ENCODE data around the gene SOX6. TPM values are rescaled to one million over a fixed set of nuclear protein-coding genes. Genes with fewer than 3 reads are reported as not detected.

Gene SOX6
- total and polyA plus RNA-seq, 12 donors, result 0.80 to 43.0 (median 21.2) TPM

DNA sequence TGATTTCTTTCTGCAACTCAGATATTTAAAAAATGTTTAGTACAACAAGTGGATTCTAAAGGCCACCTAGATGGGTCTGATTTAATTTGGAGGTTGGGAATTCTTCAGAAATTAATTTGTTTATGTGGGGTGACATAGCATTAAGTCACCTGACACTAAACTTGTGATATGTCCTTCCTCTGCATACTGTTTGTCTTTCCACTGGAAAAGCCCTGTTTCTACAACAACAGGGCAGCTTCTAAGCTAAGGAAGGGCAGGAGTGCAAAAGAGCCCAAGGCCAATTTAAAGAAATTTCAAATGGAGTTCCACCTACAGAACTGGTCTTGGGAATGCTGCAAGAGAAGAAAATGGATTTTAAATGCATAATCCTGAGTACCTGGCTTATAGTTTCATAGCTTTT is 319.2 kb downstream of the SOX6 start:
- DNase-seq (no peak), ATAC-seq (no peak)
- Histone ChIP-seq H3K4me1 (peaks cover 0 to 8% (median 0%) of the 10 kb centered on the region in 9 donors), H3K27me3 (no peaks in the 10 kb centered on the region), H3K4me3 (no peak overlapping the region), H3K36me3 (peaks cover 0 to 10% (median 0%) of the 10 kb centered on the region in 9 donors), H3K9me3 (no peaks in the 10 kb centered on the region), H3K27ac (no peak overlapping the region)
- TF ChIP-seq, protein P1, sequence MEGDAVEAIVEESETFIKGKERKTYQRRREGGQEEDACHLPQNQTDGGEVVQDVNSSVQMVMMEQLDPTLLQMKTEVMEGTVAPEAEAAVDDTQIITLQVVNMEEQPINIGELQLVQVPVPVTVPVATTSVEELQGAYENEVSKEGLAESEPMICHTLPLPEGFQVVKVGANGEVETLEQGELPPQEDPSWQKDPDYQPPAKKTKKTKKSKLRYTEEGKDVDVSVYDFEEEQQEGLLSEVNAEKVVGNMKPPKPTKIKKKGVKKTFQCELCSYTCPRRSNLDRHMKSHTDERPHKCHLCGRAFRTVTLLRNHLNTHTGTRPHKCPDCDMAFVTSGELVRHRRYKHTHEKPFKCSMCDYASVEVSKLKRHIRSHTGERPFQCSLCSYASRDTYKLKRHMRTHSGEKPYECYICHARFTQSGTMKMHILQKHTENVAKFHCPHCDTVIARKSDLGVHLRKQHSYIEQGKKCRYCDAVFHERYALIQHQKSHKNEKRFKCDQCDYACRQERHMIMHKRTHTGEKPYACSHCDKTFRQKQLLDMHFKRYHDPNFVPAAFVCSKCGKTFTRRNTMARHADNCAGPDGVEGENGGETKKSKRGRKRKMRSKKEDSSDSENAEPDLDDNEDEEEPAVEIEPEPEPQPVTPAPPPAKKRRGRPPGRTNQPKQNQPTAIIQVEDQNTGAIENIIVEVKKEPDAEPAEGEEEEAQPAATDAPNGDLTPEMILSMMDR (IDR thresholded peaks at IDR 0.05), result no peak
- intact Hi-C loops (cut with DNase I), result loop anchor here in 1 of 10 donors (5.0 kb wide), 1 partner anchor 570 kb away; no protein-coding TSS in a partner anchor

DNA sequence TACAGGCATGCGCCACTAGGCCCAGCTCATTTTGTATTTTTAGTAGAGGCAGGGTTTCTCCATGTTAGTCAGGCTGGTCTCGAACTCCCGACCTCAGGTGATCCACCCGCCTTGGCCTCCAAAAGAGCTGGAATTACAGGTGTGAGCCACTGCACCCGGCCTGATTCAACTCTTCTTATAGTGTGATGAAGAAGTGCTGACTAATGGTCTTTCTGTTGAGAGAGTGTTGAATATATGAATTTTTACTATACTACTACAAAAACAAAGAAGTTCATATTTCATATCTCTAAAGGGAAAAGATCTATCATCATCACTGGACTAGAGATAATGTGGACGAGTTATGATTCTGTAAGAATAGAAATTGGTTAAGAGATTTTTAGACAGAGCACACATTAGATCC is 320.1 kb downstream of the SOX6 start:
- Histone ChIP-seq H3K4me1 (peaks cover 0 to 8% (median 0%) of the 10 kb centered on the region in 9 donors), H3K27ac (no peak overlapping the region), H3K36me3 (peaks cover 0 to 10% (median 0%) of the 10 kb centered on the region in 9 donors), H3K9me3 (no peaks in the 10 kb centered on the region), H3K27me3 (no peaks in the 10 kb centered on the region), H3K4me3 (no peak overlapping the region)
- TF ChIP-seq, protein P1 (IDR thresholded peaks at IDR 0.05), result no peak
- intact Hi-C loops (cut with DNase I), result loop anchor here in 1 of 10 donors (5.0 kb wide), 1 partner anchor 571 kb away; no protein-coding TSS in a partner anchor
- 90 to 91% methylated on average over 6 of the region's 6 CpGs for WGBS, 2 donors
- ATAC-seq, result no peak
- DNase-seq, result no peak

DNA sequence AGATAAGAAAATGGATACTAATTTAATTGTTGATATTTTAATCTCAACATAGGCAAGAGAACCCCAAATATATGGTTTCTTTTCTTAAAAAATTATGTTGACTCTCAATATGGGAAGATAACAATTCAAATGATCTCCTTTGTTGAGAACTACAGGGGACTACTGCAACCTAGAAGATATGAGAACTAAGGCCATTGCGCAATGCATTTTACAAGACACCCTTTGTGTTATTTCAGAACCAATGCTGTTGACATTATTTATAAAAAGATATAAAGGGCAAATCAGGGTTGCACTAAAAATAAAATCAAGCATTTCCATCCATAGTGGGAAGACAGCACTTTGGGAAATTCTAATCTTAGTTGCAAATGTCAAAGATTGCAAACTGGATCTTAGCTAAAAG is 322.3 kb downstream of the SOX6 start:
- H3K4me1 ChIP-seq, result peaks cover 0 to 8% (median 0%) of the 10 kb centered on the region in 9 donors
- no peak overlapping the region for H3K27ac ChIP-seq
- ATAC-seq, result peak in 1 of 8 donors; percentile 18
- intact Hi-C loops (cut with DNase I), result no loop called here
- TF ChIP-seq, protein P1 (IDR thresholded peaks at IDR 0.05), result no peak
- no peaks in the 10 kb centered on the region for H3K27me3 ChIP-seq
- DNase-seq, result no peak
- 78 to 90% methylated on average over 1 of the region's 1 CpG for WGBS, 2 donors
- no peak overlapping the region for H3K4me3 ChIP-seq
- H3K36me3 ChIP-seq, result peaks cover 0 to 13% (median 0%) of the 10 kb centered on the region in 9 donors
- no peaks in the 10 kb centered on the region for H3K9me3 ChIP-seq

DNA sequence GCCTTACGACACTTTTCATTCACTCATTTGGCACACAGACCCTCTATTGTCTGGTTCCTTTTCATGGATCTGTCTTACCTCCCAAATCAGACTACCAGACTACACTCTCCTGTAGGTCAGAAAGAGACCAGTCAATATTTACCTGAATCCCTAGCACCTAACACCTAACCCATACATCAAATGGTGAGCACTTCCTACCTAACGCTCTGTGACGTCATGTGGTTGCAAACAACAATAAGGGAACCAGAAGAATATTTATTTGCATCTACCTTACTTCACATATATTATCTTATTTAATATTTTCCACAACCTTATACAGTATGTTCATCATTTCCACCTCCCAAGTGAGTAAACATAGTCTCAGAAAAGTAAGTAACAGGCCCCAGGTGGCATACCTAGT is 323.4 kb downstream of the SOX6 start:
- ATAC-seq (no peak), DNase-seq (no peak)
- H3K4me1 ChIP-seq, result peaks cover 0 to 10% (median 5%) of the 10 kb centered on the region in 9 donors
- TF ChIP-seq, protein P1 (IDR thresholded peaks at IDR 0.05), result no peak
- 82 to 98% methylated on average over 3 of the region's 3 CpGs for WGBS, 2 donors
- no peak overlapping the region for H3K27ac ChIP-seq
- peaks cover 0 to 16% (median 0%) of the 10 kb centered on the region in 9 donors for H3K36me3 ChIP-seq
- no peak overlapping the region for H3K4me3 ChIP-seq
- H3K27me3 ChIP-seq, result no peaks in the 10 kb centered on the region
- intact Hi-C loops (cut with DNase I), result no loop called here
- no peaks in the 10 kb centered on the region for H3K9me3 ChIP-seq
